ENCODE measurements around the gene KDM6A. TPM values are rescaled to one million over a fixed set of nuclear protein-coding genes. Genes with fewer than 3 reads are reported as not detected.
"Not testable (repeated sequence)": the region's sequence is repeated elsewhere in the genome, so short reads cannot be mapped to it uniquely, and the experiment has no call there.

KDM6A gene
- total RNA-seq, 6 donors from 2014 or later, result 19.9 to 62.0 (median 26.6) TPM

DNA sequence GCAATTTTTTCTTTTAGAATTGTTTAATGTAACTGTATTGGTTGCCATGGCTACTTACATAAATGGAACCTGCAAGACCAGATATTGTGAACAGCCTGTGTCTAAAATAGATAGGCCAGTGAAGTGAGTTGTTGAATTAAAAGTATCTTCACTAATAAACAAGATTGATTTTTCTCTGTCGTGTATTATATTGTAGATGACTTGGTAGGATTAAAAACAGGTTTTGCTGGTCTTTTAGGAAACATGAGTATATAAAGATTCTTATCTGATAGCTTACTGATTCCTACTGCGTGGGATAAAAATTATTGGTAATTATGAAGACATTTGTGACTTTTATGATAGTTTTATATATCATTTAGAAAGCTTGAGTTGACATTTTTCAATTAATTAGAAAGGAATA, 162.1 kb downstream of the KDM6A start:
- TF ChIP-seq POLR2A (IDR thresholded peaks at IDR 0.05) (no peak), POLR2AphosphoS5 (IDR thresholded peaks at IDR 0.05) (no peak), EP300 (IDR thresholded peaks at IDR 0.05) (no peak)
- TF ChIP-seq, protein P1, sequence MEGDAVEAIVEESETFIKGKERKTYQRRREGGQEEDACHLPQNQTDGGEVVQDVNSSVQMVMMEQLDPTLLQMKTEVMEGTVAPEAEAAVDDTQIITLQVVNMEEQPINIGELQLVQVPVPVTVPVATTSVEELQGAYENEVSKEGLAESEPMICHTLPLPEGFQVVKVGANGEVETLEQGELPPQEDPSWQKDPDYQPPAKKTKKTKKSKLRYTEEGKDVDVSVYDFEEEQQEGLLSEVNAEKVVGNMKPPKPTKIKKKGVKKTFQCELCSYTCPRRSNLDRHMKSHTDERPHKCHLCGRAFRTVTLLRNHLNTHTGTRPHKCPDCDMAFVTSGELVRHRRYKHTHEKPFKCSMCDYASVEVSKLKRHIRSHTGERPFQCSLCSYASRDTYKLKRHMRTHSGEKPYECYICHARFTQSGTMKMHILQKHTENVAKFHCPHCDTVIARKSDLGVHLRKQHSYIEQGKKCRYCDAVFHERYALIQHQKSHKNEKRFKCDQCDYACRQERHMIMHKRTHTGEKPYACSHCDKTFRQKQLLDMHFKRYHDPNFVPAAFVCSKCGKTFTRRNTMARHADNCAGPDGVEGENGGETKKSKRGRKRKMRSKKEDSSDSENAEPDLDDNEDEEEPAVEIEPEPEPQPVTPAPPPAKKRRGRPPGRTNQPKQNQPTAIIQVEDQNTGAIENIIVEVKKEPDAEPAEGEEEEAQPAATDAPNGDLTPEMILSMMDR (IDR thresholded peaks at IDR 0.05), result no peak
- Histone ChIP-seq H3K9me3 (no peaks in the 10 kb centered on the region), H3K36me3 (no peaks in the 10 kb centered on the region), H3K4me3 (no peak overlapping the region), H3K4me1 (peaks cover 0 to under 1% (median 0%) of the 10 kb centered on the region in 4 donors), H3K27me3 (no peaks in the 10 kb centered on the region), H3K27ac (no peak overlapping the region)
- ATAC-seq (ENCODE audit: low FRiP score in 2 of 2), result no peak
- DNase-seq, result no peak
- WGBS, 2 donors, result 80 to 82% methylated on average over 2 of the region's 2 CpGs

DNA sequence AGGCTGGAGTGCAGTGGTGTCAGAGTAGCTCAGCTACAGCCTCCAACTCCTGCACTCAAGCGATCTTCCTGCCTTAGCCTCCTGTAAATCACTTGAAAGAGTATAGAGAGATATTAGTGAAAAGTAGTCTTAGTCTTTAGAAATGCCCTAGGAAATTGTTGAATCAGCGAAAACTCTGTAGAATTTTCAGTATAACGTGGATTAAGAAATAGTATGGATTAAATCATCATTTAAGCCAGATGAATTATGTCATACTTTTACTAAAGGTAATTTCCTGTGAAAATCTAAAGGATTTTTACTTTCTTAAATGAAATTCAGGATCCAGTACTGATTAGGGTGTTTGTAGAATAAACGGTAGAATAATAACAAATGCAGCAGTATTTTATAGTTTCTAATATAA, 163.2 kb downstream of the KDM6A start:
- no peak overlapping the region for H3K4me3 ChIP-seq
- no peak for DNase-seq
- no peaks in the 10 kb centered on the region for H3K36me3 ChIP-seq
- H3K4me1 ChIP-seq, result no peaks in the 10 kb centered on the region
- ATAC-seq (ENCODE audit: low FRiP score in 2 of 2), result no peak
- no peaks in the 10 kb centered on the region for H3K27me3 ChIP-seq
- WGBS, 2 donors, result 94 to 96% methylated on average over 4 of the region's 4 CpGs
- TF ChIP-seq POLR2A (IDR thresholded peaks at IDR 0.05) (no peak), POLR2AphosphoS5 (IDR thresholded peaks at IDR 0.05) (no peak), EP300 (IDR thresholded peaks at IDR 0.05) (no peak)
- TF ChIP-seq, protein P1 (IDR thresholded peaks at IDR 0.05), result no peak
- no peaks in the 10 kb centered on the region for H3K9me3 ChIP-seq
- H3K27ac ChIP-seq, result no peak overlapping the region

DNA sequence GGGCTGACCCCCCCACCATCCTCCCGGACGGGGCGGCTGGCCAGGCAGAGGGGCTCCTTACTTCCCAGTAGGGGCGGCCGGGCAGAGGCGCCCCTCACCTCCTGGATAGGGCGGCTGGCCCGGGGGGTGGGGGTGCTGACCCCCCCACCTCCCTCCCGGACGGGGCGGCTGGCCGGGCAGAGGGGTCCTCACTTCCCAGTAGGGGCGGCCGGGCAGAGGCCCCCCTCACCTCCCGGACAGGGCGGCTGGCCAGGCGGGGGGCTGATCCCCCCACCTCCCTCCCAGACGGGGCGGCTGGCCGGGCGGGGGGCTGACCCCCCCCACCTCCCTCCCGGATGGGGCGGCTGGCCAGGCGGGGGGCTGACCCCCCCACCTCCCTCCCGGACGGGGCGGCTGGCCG, 167.1 kb downstream of the KDM6A start:
- not testable (repeated sequence) for H3K36me3 ChIP-seq; ATAC-seq (ENCODE audit: low FRiP score in 2 of 2); H3K4me3 ChIP-seq; H3K27me3 ChIP-seq; H3K4me1 ChIP-seq; H3K27ac ChIP-seq; H3K9me3 ChIP-seq
- DNase-seq, result peak in 1 of 2 donors; percentile 16
- no CpG with 5 or more reads among the region's 28 CpGs for WGBS, 2 donors

DNA sequence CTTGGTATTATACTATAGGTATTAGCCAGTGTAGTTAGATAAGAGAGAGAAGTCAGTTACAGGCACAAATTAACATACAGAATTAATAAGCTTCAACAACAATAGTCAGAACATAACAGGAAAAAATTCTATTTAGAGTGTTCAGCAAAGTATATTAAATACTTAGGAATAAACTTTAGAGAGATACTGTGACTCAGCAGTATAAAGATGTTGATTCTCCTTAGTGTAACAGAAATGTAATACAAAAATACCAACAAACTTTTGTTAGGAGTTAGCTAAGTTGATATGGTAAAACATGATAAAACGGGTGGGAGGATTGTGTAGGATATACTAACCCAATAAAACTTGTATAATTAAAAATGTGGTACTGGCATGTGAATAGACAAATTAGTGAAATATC, 173.4 kb downstream of the KDM6A start:
- WGBS, 2 donors, result 96 to 100% methylated on average over 1 of the region's 1 CpG
- TF ChIP-seq, protein P1 (IDR thresholded peaks at IDR 0.05), result no peak
- TF ChIP-seq POLR2AphosphoS5 (IDR thresholded peaks at IDR 0.05) (no peak), EP300 (IDR thresholded peaks at IDR 0.05) (no peak), POLR2A (IDR thresholded peaks at IDR 0.05) (no peak)

DNA sequence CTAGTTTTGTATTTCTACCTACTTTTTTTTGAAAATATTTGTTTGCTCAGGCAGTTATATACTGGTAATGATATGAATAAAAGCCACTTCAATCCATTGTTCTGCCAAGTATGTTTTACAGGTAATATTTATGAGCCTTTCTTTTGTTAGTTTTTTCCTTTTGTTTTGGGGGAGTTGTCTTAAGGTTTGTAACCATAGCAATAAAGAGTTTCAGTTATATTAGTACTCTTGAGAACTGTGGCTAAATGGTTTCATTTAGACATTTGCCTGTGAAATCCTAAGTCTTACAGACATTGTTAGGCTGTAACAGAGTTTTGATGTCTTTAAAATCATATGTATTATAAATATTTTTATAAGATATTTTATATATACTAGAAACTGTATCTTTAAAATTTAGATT, 177.6 kb downstream of the KDM6A start:
- no peak overlapping the region for H3K27ac ChIP-seq

More for the DNA sequence above, 173.4 kb downstream of the KDM6A start:
- Histone ChIP-seq H3K4me3 (no peak overlapping the region), H3K4me1 (no peaks in the 10 kb centered on the region), H3K36me3 (no peaks in the 10 kb centered on the region), H3K9me3 (no peaks in the 10 kb centered on the region), H3K27ac (no peak overlapping the region), H3K27me3 (no peaks in the 10 kb centered on the region)
- no peak for DNase-seq
- ATAC-seq (ENCODE audit: low FRiP score in 2 of 2), result no peak

More for the DNA sequence above, 177.6 kb downstream of the KDM6A start:
- no peak for ATAC-seq (ENCODE audit: low FRiP score in 2 of 2)
- Histone ChIP-seq H3K36me3 (peaks cover 0 to 20% (median 0%) of the 10 kb centered on the region in 4 donors), H3K27me3 (no peaks in the 10 kb centered on the region), H3K9me3 (no peaks in the 10 kb centered on the region), H3K4me1 (no peaks in the 10 kb centered on the region), H3K4me3 (no peak overlapping the region)
- TF ChIP-seq, protein P1 (IDR thresholded peaks at IDR 0.05), result no peak
- TF ChIP-seq POLR2A (IDR thresholded peaks at IDR 0.05) (no peak), POLR2AphosphoS5 (IDR thresholded peaks at IDR 0.05) (no peak), EP300 (IDR thresholded peaks at IDR 0.05) (no peak)
- DNase-seq, result no peak

Data from upper lobe of left lung (tissue), 6 donors.